ENCODE measurements around the gene HELLS.
"Not testable (repeated sequence)": the region's sequence is repeated elsewhere in the genome, so short reads cannot be mapped to it uniquely, and the experiment has no call there.

The HELLS gene

DNA sequence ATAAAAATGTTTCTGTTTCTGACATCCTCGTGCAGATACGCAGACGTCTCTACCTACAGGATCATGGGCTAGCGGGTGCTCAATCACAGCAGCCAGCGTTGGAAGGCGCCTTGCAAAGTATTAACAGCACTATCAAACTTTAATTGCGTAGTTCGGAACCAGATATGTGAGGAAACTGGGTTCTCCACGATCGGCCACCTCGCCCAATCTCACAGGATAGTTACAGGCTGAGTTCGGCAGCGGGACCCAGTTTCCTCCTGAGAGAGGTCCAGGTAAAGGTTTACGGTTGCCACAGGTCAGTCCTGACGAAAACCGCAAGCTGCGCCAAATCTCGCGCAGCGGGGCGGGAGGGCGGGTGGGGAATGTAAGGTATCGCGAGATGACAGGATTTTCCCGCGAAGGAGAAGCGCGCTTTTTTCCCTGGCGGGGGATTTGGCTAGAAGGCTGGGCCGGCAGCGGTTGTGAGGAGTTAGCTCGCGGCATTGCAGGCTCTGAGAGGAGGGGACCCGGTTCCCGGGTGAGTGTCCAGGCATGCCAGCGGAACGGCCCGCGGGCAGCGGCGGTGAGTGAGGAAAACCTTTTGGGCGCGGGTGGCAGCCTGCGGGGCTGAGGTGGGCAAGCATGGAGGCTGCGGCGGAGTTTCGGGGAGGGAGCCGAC is at the start of gene HELLS:
Gene HELLS (plus strand): TSS at position 398 of the 658 bp plus-strand sequence. CDS start 134 bp downstream, at position 532.
- peak; percentile 61 for DNase-seq

DNA sequence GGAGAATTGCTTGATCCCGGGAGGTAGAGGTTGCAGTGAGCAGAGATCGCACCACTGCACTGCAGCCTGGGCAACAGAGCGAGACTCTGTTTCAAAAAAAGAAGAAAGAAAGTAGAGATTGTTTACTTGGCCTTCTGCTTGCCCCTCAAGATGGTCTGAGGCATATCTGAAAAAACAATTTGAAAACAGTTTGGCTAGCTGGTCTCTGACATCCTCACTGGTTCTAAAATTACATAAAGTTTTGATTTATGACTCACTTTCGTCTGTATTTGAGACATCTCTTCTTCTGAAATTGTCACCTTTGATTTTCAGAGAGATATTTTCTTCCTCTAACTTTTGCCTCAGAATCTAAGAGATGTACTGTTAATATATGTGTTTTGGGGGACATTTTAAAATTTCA is 49.6 kb upstream of the HELLS start:
- DNase-seq = no peak

DNA sequence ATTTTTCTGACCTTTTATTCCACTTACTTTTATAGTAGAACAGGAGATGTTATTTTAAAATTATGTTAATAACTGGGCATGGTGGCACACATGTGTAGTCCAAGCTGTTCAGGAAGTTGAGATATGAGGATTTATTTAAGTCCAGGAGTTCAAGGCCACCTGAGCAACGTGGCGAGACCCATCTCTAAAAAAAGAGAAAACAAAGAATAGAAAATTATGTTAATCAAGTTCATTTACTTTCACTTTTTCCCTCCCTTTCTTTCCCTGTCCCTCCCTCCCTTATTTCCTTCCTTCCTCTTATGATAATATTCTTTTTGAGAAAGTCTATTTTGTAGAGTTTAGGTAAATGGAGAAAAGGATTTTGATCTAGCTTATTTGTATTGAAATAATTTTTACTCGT is 48.9 kb upstream of the HELLS start:
- DNase-seq = no peak

DNA sequence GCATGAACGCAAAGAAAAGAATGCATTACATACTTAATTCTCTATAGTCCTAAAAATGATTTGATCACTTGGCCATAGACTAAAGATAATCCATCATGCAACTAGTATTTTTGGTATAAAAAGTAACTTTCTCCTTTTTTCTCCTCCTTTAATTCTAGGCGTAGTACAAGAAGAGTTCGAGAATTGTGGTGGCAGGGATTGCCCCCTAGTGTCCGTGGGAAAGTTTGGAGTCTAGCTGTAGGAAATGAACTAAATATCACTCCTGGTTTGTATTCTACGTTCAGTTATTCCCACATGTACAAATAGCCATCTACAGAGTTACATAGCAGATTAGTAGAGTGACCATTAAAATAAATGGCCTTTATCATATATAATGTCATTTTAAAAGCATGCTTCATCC is 45.5 kb upstream of the HELLS start:
- DNase-seq = no peak

DNA sequence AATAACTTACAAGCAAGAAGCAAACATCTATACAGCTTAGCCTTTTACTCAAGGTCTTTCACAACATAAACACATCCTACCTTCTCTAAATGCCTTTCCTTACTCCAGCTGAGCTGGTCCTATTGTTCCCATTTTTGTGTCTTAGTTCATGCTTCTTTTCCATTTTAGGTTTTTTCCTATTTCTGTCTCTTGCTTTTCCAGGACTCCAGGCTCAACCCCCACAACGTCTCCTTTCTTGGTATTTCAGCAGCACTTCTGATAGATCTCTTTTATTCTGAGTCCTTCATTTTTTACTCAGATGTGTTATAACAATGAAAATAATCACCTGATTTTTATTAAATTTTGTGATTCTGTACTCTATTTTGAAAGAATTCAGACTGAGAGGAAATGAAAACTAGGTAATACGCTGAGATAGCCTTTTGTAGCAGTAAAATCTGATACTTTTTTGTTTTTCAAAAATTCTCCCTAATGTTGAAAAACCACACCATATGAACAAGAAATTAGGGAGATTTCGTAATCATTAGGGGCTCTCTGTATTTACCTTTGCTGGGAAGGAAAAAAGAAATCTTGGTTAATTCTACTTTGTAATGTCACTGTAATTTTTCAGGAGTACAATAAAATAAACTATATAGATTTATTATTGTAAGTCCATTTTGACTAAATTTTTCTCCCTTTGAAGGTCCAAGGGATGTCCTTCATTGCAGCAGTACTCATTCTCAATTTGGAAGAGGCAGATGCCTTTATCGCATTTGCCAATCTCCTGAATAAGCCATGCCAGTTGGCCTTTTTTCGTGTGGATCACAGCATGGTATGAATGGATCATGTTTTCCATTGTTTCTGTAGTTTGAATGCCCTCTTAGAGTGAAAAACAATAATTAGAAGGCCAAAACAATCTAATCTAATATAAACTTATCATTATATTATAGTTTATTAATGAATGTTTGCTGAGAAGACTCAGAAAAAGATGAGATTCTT is 24.0 kb upstream of the HELLS start:
- no peak for DNase-seq

DNA sequence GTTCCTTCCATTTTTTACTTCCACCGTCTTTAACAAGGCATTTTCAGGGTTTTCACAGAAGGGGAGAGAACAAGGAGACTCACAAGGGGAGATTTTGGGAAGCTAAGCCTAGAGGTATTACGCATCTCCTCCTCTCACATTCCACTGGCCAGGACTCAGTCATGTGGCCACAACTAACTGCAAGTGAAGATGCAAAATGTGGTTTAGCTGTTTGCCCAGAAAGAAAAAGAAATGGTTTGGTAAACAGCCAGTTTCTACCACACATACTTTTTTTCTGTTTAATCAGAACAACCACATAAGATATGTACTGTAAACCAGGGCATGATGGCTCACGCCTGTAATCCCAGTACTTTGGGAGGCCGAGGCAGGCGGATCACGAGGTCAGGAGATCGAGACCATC is 21.4 kb upstream of the HELLS start:
- no peak for DNase-seq

DNA sequence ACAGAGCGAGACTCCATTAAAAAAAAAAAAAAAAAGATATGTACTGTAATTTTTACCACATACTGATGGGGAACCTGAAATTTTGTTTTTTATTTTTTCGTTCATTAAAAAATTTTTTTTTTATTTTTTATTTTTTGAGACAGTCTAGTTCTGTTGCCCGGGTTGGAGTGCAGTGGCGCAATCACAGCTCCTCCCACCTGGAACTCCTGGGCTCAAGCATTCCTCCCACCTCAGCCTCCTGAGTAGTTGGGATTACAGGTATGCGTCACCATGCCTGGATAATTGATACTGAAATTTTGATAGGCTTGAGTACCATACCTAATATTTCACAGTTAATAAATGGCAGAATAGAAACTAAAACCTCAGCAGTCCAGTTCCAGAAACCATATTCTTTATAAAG is 20.9 kb upstream of the HELLS start:
- no peak for DNase-seq

DNA sequence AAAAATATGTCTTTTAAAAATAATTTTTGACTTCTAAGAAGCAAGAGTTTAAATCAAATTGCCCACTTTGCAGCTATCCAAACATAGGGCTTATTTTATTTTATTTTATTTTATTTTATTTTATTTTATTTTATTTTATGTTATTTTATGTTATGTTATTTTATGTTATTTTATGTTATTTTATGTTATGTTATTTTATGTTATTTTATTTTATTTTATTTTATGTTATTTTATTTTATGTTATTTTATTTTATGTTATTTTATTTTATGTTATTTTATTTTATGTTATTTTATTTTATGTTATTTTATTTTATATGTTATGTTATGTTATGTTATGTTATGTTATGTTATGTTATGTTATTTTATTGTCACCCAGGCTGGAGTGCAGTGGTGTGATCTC is 14.0 kb upstream of the HELLS start:
- not testable (repeated sequence) for DNase-seq

DNA sequence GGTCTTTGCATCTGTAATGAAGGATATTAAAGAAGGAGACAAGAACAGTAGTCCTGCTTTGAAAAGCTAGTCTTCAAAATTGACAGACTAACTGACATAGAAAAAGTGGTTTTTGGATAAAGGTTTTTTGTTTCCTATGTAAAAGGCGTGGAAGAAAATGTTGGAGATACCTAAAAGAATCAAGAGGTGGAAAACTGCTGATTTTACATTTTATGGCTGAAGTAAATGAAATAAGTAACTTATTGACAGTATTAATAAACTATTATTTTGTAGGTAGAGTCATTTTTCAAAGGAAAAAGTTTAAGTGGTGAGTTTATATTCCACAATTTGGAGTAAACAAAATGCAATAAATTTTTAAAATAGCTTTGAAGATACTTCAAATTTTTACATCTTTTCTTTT is 12.6 kb upstream of the HELLS start:
- DNase-seq = no peak

DNA sequence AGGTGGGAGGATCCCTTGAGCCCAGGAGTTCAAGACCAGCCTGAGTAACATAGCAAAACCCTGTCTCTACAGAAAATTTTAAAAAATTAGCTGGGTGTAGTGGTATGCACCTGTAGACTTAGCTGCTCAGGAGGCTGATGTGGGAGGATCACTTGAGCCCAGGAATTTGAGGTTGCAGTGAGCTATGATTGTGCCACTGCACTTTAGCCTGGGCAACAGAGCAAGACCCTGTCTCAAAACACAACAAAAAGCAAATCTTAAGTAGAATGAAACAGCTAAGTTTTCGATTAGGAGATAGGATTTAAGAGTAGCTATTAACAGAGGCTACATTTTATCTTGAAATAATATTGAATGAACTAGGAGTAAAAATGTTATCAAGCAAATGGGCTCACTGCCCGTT is 3.3 kb upstream of the HELLS start:
- DNase-seq = not testable (repeated sequence)

DNA sequence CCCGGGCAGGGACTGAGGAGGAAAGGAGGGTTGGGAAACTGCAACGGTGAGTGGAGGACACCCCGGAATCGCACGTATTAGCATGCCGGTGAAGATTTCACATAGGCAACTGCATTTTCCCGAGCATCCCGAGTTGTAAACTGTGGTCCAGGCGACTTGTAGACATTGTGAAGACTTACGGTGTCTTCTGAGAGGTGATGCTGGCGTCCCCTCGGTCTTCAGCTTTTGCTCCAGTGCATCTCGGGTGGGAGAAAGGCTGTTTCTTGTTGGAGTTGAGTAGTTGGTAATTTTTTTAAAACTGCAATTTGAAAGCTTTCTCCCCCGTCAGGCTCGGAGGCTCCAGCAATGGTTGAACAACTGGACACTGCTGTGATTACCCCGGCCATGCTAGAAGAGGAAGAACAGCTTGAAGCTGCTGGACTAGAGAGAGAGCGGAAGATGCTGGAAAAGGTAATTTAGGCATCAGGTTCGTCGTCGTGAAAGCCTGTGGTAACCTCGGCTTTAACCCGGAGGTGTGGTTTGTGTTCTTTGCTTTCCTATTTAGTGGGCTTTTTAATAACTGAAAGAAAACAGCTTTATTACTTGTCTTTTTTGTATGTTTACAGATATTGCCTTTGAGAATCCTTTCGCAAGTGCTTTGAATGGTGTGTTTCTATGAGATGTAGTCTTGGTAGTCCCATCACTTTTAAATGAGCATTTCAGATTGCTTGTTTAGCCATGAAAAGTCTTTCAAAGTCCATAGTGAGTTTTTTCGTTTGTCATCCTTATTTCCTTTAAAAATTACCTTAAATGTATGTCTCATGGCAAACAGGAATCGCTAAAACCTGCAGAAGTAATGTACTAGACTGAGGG is 687 bp downstream of the HELLS start:
- DNase-seq = peak; percentile 6

DNA sequence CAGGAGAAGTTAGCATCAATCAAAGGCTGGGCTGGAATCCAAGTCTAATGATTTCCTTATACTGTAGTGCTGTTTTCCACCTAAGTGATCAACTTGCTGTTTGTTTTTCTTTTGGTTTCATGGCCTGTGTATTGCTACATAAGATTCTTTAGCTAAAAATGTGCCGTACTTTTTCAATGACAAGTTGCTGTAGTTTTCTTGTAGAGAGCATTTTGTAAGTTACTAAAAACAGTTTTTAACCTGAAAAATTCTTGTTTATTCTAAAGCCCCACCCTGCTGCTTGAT is 1.3 kb downstream of the HELLS start:
- DNase-seq = no peak

DNA sequence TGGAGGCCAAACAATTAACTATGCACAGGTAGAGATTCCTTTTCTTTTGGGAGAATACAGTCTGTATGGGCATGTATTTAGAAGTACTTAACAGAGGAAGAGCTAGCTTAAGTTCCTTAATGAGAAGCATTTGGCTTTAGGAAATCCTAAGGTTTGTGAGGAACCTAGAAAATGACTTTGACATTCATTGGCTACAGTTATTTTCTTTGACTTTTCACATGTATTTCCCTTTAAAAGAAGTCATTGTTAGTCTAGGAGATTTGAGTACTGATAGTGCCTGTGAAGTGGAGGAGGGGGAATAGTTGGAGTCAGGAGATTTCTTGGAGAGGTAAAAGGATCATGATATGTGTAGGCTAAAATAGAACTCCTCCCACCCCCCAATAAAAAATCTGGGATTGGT is 3.6 kb downstream of the HELLS start:
- no peak for DNase-seq

DNA sequence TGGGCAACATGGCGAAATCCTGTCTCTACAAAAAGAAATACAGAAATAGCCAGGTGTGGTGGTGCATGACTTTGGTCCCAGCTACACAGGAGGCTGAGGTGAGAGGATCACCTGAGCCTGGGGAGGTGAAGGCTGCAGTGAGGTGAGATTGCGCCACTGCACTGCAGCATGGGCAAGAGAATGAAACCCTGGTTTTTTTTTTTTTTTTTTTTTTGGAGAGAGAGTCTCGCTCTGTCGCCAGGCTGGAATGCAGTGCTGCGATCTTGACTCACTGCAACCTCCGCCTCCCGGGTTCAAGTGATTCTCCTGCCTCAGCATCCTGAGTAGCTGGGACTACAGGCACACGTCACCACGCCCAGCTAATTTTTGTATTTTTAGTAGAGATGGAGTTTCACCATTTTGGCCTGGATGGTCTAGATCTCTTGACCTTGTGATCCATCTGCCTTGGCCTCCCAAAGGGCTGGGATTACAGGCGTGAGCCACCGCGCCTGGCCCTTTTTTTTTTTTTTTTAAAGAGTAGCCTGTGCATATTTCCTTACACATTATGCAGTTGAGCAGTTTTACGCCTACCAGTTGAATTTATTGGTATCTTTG is 22.2 kb downstream of the HELLS start:
- not testable (repeated sequence) for DNase-seq

DNA sequence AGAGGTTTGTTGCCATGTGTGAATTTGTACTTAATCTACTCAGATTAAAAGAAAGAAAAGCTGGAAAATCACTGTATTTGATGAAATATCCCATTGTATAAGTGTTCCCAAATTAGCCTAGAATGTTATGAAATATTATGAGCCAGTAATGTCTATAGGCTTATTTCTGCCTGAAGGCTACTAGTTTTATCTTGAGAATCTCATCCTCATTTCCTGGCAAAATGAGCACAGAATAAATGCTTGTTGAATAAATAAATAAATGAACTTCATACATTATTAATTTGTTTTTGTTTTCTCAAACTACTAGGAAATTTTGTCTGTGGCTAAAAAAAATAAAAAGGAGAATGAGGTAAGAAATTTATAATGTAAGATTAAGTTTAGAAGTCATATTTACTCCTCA is 25.5 kb downstream of the HELLS start:
- DNase-seq = no peak

DNA sequence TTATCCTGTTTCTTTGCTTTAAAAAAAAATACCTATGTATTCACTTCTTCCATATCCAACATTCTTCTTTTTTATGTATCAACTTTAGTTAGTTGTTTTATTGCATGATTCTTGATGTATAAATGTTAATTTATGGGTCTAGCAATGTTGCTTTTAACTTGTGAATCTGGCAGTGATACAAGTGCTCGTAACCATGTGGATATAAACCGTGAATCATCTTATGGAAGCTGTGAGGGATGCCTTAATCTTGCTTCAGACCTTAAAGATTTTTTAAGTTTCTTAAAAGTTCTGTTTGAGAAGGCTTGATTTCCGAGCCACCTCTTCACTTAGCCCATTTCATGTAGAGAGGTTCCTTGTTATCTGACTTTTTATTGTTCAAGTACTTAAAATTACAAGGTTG is 25.9 kb downstream of the HELLS start:
- DNase-seq = no peak

DNA sequence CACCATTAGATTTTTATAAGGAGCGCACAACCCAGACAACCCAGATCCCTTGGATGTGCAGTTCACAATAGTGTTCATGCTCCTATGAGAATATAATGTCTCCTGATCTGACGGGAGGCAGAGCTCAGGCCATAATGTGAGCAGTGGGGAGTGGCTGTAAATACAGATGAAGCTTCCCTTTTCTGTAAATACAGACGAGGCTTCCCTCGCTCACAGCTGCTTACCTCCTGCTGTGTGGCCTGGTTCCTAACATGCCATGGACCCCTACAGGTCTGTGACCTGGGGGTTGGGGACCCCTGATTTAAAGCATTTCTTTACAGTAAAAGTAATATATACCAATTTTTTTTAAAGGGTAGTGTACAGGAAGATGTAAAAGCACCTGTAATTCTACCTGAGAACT is 33.2 kb downstream of the HELLS start:
- DNase-seq = no peak

DNA sequence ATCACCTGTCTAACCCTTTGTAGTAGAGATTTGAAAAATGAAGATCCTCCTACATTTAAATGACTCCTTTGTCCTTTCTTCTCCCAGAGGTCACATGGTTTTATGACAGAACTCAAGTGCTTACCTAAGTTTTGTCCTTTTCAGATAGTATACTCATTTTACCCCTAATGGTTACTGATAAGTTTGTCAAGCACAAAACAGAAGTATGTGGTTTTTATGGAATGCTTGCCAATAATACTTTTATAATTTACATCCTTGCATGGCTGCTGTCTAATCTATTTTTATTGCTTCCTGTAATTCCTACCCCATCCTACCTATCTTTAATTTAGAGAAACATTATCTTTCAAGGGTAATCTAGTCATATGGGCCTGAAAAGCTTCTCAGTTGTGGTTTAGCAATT is 37.5 kb downstream of the HELLS start:
- no peak for DNase-seq

DNA sequence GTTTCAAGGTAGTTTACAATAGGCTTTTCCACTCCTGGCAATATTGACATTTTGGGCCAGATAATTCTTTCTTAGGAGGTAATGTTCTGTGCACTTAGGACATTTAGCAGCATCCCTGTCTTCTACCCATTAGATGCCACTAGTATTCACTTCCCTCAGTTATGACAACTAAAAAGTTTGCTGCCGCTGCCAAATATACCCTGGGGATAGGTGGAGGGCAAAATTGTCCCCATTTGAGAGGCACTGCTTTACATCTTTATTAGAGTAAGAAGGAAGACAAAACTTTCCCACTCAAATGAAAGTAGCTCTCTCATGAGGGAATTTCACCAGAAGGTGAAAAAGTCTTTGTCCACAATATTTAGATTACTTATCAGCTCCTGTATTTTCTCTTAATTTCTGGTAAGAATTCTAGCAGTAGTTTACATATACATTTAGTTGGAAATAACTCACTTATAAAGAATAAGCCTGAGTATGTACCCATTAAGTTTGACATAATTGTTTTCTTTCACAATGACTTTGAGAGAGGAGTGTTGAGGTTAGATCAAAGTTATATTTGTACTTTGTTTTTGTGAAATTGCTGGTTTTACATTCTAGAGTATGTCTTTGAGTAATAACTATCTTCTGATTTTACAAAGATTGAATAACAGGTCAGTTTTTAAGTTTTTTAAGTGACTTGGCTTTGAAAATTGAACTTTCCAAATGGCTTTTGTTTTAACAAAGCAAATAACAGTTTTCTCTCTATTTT is 46.0 kb downstream of the HELLS start:
- DNase-seq = no peak

DNA sequence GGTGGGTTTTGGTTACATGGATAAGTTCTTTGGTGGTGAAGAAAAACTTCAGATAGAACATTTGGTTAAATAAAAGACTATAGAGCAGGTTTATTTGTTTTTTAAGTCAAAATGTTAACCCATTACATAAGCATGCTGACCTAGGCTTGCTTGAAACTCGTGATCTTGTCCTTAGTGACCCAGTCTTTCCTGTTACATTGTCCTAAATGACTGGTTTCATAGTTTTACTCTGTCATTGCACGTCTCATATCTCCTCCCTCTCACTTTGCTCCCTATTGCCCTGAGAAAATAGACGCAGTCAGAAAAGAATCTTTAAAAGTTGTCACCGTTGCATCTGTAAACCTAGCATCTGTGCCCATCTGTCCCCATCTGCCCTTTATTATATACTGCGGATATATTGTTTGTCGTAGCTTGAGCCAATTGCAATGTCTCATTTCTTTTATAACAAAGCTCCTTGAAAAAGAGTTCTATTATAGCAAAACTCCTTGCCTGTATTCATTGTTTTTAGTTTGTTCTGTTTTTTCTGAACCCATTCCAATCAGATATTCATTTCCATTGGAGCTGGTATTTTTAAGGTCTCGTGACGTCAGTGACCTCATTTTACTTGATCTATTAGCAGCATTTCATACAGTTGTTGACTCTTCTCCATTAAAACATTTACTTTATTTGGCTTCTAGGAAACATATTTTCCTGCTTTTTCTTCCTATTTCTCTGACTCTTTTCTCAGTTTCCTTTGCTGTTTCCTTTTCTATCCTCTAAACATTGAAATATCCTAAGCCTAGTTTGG is 57.3 kb downstream of the HELLS start:
- DNase-seq = no peak

DNA sequence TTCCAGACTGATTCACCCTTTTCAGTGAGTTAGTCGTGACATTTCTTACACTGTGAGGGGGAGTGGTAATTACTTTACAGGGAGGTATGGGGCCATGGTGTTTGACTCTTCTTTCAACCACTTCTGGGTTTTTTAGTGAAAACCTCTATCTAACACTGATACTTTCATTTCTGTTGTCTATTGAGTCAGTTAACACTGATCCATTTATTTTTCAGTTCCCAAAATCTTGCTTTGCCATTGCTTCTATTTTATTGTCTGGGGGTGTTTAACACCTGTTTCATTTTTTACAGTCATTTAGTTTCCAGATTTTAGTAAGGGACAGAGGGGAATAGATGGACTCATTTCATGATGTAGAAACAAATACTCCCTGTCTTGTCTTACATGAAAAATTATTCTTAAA is 61.5 kb downstream of the HELLS start:
- DNase-seq = no peak

DNA sequence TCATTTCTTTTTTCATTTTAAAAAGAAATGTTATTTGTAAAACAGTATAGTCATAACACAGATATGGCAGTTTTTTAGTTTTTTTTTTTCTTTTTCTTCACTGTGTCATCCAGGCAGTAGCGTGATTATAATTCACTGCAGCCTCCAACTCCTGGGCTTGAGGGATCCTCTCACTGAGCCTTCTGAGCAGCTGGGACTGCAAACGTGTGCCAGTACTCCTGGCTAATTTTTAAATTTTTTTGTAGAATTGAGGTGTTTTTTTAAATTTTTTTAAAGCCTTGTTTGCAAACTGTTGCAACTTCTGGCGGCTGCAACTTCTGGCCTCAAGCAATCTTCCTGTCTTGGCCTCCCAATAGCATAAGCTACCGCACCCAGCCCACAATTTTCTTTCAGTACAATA is 63.0 kb downstream of the HELLS start:
- no peak for DNase-seq

All from NCI-H2029 treated with DMSO at 0.1 percent for 48 hours (cell line).